Measurements from ENCODE around the gene AGPAT3. TPM values are rescaled to one million over a fixed set of nuclear protein-coding genes. Genes with fewer than 3 reads are reported as not detected.

AGPAT3 gene
- total RNA-seq = 52.2 and 63.5 TPM in 2 replicates

DNA sequence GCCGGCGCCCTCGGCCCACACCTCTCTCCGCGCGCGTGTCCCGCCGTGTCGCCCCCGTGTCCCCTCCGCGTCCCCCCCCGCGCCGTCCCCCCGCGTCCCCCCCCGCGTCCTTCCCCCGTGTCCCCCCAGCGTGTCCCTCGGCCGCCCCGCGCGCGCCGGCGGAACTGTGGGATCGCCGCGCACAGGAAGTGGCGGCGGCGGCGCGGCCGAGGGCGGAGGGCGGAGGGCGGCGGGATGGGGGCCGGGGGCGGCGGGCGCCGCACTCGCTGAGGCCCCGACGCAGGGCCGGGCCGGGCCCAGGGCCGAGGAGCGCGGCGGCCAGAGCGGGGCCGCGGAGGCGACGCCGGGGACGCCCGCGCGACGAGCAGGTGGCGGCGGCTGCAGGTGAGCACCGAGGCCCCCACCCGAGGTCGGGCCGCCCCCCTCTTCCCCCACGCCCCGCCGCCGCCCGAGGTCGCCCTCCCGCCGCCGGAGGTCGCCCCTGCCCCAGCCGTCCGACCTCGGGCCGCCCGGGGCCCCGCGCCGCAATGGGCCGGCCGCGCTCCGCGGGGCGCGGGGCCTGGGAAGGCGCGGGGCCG is at the start of gene AGPAT3:
Gene AGPAT3, plus strand, starts transcription at position 262 of the 578 bp plus-strand sequence. CDS start 94,459 bp downstream, outside the sequence.
- no peak for TF ChIP-seq CTCF (IDR thresholded peaks at IDR 0.05; ENCODE audit: insufficient read depth, low read depth, low read length)
- peak; percentile 10 for DNase-seq (ENCODE audit: low read depth)
- peak within 1 kb of the TSS; percentile 72 for H3K4me3 ChIP-seq (ENCODE audit: low read depth, low read length)

- H3K4me3 ChIP-seq (ENCODE audit: low read depth, low read length) = no peak overlapping the region
Observed at GRCh38 chr21:43815991-43816390, 49.0 kb upstream of the AGPAT3 start.

DNA sequence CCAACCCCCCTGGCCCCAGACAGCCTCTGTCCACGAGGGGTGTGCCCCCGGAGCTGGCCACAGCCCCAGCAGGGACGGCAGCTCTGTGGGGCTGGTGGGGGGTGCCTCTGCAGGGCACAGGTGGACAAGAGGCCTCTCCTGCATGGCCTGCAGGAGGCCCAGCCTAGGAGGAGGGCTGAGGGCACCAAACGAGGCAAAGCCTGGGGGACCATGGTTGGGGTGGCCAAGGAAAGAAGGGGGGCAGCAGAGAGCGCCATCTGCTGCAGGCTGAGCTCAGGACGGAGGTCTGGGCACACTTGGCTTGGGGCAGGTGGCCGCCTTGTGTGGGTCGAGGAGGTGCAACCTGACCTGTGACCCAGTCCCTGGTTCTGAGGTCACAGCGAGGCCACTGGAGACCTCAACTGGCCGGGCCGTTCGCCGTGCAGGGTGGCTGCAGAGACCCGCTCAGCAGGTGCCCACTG is 48.4 kb upstream of the AGPAT3 start:
- no peak overlapping the region for H3K4me3 ChIP-seq (ENCODE audit: low read depth, low read length)
- no peak for TF ChIP-seq CTCF (IDR thresholded peaks at IDR 0.05; ENCODE audit: insufficient read depth, low read depth, low read length)
- DNase-seq (ENCODE audit: low read depth) = no peak

More at GRCh38 chr21:43815991-43816390, 49.0 kb upstream of the AGPAT3 start:
- no peak for TF ChIP-seq CTCF (IDR thresholded peaks at IDR 0.05; ENCODE audit: insufficient read depth, low read depth, low read length)
- DNase-seq (ENCODE audit: low read depth) = no peak

DNA sequence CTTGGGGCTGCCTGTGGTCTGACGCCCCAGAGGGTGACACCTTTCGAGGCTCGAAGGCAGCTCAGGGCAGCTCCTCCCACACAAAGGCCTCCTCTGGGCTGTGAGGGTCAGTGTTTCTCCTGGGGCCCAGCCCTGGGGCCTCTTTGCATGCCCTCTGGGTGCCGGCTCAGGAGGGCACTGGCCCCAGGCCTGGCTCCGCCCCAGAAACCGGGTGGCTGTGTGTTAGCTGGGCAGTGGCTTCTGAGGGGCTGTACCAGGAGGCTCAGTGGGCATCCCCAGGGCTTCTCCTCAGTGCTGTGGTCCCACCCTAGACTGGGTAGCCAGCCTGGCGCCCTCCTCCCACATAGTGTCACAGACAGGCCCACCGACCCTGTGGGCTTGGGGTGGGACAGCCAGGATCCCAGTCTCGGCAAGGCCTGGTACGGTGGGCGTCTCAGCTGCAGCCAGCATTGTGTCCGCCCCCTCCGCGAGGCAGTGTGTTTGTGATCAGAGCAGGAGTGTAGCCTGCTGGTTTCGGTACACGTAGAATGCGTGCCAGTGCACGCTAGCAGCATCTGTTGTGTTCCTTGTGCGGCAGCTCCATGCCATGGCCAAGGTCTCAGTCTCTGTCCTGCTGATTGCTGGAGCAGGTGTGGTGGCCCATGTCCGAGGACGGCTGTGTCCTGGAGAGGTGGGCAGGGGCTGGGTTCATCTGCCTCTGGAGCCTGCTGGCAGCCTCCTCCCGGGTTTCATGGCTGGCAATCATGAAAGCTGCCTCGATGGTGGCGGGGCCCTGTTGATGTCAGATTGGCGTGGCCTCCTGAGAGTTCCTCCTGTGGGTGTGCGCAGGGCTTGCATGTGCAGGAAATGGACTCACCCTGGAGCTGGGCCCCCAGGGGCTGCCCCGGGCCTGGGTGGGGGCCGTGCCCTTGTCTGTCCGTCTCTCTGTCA is 47.6 kb upstream of the AGPAT3 start:
- no peak overlapping the region for H3K4me3 ChIP-seq (ENCODE audit: low read depth, low read length)
- no peak for DNase-seq (ENCODE audit: low read depth)
- no peak for TF ChIP-seq CTCF (IDR thresholded peaks at IDR 0.05; ENCODE audit: insufficient read depth, low read depth, low read length)

GRCh38 chr21:43818685-43819084 is 46.3 kb upstream of the AGPAT3 start:
- DNase-seq (ENCODE audit: low read depth) = no peak
- no peak for TF ChIP-seq CTCF (IDR thresholded peaks at IDR 0.05; ENCODE audit: insufficient read depth, low read depth, low read length)

GRCh38 chr21:43819511-43820405 is 45.3 kb upstream of the AGPAT3 start:
- H3K4me3 ChIP-seq (ENCODE audit: low read depth, low read length) = no peak overlapping the region
- DNase-seq (ENCODE audit: low read depth) = no peak
- no peak for TF ChIP-seq CTCF (IDR thresholded peaks at IDR 0.05; ENCODE audit: insufficient read depth, low read depth, low read length)

More at GRCh38 chr21:43818685-43819084, 46.3 kb upstream of the AGPAT3 start:
- no peak overlapping the region for H3K4me3 ChIP-seq (ENCODE audit: low read depth, low read length)
